GM21390 (cell line): ENCODE results near the gene CCBE1.
"Not testable (repeated sequence)": the region's sequence is repeated elsewhere in the genome, so short reads cannot be mapped to it uniquely, and the experiment has no call there.

Experiments used
- ATAC-seq: cut with Tn5 transposase; IDR thresholded peaks from one replicate; pipeline ENCODE4 v1.9.1; 2021; ENCODE audit not compliant: unreplicated experiment

Gene CCBE1

DNA sequence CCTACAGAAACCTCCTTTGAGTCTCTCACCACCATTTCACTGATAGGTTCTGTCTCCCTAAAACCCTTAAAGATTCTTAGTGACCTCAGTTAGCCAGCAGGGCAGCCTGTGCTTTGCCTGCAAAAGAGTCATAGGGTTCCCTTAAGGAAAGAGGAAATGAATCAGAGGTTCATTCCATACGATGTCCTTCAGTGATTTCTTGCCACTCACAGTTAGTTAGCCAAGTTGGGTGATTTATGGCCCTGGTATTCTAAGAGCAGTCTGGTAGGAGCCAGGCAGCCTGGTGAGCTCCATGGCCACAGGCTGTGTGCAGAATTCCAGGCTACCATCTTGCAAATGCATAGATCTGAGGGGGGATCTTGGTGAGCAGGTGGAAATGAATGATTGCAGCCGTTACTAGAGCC lies 18.7 kb upstream of the CCBE1 start:
- ATAC-seq = no peak

- ATAC-seq = no peak
Measured at GRCh38 chr18:59715445-59715844, 18.2 kb upstream of the CCBE1 start.

GRCh38 chr18:59714096-59714495 lies 16.9 kb upstream of the CCBE1 start:
- ATAC-seq = not testable (repeated sequence)

DNA sequence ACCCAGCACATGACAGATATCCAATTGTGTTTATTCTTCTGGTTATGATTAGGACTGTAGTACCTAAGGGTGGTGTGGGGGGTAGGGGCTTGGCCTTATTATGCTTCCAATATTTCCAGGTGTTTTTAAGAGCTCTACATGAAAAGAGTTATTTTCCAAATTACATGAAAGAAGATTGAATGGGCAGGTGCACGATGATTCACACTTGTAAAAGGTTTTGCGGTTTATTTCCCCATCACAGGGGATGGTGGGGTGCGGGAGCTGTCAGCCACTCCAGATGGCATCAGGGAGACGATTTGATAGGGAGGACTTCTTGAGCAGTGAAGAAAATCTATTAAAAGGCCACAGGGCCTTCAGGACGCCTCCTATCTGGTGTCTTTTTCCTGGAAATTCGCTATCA lies 15.1 kb upstream of the CCBE1 start:
- no peak for ATAC-seq

DNA sequence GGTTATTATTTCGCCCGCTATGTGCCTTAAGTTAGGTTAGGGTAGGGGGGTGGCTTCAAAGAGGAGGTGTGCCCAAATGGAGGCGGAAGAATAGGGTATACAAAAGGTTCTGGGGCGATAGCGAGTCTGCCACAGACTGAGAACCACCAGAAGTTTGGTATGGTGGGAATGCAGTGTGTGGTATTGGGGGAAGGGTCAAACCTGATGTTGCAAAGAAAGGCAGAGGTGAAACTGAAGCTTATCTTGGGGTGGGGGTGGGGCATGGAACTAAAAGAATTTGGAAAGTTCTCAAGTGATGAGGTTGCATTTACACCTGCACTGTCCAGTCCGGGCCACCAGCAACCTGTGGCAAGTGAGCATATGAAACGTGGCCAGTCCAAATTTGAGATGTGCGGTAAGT lies 11.8 kb upstream of the CCBE1 start:
- ATAC-seq = no peak

GRCh38 chr18:59707306-59707705 lies 10.1 kb upstream of the CCBE1 start:
- no peak for ATAC-seq

GRCh38 chr18:59706499-59706898 lies 9.3 kb upstream of the CCBE1 start:
- no peak for ATAC-seq

- no peak for ATAC-seq
Measured at GRCh38 chr18:59705145-59705544, 7.9 kb upstream of the CCBE1 start.

DNA sequence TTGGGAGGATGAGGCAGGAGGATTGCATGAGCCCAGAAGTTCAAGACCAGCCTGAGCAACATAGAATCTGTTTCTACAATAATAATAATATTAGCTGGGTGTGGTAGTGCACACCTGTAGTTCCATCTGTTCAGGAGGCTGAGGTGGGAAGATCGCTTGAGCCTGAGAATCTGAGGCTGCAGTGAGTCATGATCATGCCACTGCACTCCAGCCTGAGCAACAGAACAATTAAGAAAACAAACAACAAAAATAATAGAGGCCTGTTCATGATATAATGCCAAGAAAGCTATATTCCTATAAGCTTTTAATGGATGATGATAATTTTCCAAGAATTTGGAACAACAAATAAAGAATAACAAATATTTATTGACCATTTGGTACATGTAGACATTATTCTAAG lies 6.9 kb upstream of the CCBE1 start:
- ATAC-seq = no peak

GRCh38 chr18:59701272-59701671 lies 4.0 kb upstream of the CCBE1 start:
- ATAC-seq = no peak

GRCh38 chr18:59700535-59700967 lies 3.3 kb upstream of the CCBE1 start:
- ATAC-seq = no peak

GRCh38 chr18:59699750-59700534 lies 2.7 kb upstream of the CCBE1 start:
- no peak for ATAC-seq

GRCh38 chr18:59699061-59699460 lies 1.8 kb upstream of the CCBE1 start:
- no peak for ATAC-seq

- ATAC-seq = peak; percentile 48
Measured at GRCh38 chr18:59696311-59697235, 650 bp downstream of the CCBE1 start.

DNA sequence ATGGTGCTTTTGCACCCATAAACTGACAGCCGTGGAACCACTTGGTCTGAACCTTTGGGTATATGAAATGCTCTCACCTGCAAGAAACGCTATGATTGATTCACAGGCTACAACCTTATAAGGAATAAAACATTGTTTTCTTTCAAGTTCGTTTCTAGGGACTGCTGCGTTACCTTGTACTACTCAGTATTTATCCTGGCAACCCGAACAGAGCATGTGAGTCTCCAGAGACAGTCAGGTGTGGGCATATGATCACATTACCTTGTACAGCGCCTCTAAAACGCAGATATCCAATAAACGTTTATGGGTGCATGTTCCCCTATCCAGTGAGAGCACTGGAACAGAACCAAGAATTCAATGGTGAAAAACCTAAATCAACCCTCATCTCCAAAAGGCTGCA lies 1.7 kb downstream of the CCBE1 start:
- no peak for ATAC-seq

DNA sequence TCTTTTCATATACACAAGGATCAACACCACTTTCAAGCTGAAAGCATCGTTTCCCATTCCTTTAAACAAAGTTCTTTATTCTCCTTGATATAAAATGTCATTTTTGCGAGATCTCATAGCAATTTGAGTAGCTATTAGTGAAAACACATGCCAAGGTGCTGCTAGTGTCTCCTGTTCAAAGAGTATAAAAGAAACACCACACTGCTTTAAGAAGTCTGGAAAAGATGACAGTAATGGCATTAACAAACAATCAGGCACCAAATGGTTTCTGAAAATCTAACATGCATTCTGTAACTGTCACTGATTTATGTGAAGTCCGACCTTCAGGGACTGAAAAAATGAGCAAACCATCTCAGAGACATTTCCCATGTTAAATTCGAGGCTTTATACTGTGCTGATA lies 2.4 kb downstream of the CCBE1 start:
- ATAC-seq = no peak

GRCh38 chr18:59691996-59692395 lies 5.2 kb downstream of the CCBE1 start:
- ATAC-seq = no peak

- ATAC-seq = no peak
Measured at GRCh38 chr18:59690996-59691395, 6.2 kb downstream of the CCBE1 start.

DNA sequence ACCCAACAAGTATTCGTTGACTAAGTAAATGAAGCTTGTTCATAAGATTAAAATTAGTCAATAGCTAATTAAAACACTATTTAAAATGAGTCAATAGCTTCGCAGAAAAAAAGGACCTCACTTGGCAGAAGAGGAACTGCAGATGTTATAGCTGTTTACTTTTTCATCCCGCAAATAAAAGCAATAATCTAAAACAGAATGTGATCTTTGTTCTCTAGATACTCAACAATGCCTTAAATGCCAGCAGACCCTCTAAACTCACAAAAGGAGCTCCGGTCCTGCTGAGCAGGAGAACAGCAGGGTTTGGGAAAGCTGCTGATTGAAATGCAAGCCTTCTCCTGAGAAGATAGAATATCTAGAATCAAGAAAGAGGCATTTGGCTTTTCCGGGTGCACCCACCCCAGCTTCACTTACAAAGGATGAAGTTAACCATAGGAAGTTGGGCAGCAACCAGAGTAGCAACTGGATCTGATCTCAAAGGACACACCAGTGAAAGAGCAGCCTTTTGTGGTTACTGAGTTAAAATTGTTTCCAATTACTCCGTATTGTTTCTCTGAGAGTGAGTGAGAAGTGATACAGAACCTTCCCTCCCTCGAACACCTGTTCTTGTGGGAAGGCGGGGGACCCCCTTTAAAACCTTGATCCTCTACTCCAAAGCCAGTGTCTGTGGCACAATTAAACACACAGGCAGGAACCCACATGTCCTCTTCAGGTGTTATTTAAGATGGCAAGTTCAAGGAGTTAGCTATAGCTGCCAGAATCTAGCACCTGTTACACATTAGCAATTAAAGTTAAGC lies 6.8 kb downstream of the CCBE1 start:
- no peak for ATAC-seq

- no peak for ATAC-seq
Measured at GRCh38 chr18:59689756-59690155, 7.5 kb downstream of the CCBE1 start.

DNA sequence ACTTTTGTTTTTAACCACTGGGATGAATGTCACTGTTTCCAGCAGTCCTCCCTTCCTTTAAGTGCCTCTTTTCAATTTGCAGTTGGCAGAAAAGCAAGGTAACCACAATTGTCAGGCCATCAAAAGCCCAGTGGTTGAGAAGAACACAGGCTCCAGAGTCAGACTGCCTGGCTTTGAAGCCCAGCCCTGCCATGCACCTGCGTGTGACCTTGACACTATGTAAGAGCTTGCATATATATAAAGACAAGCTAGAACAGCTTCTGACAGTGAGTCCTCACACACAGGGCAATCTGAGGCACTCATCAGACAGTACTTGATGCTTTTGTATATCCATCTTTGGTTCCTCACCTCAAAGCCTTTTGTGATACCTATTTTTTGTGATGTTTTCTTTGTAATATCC lies 11.0 kb downstream of the CCBE1 start:
- ATAC-seq = no peak
